A549 (cell line): Measurements from ENCODE around the gene CEP290. TPM values are rescaled to one million over a fixed set of nuclear protein-coding genes. Genes with fewer than 3 reads are reported as not detected.

Experiments used
- ATAC-seq, 2 experiments: fragments of 200-7000 bp in 1 of 2; fragments of >200 bp in 1 of 2; cut with Nextera tagmentation in 1 of 2; cut with Tn5 transposase in 1 of 2; 3 replicates each; pipeline versions ENCODE4 v1.8.0 to v1.9.1; 2018 to 2020; ENCODE audit warnings: mild to moderate bottlenecking in 1 of 2, moderate library complexity in 1 of 2
- CTCF ChIA-PET: fragments of 300-600 bp; sonication (Branson Sonifier 250); formaldehyde crosslinking; extraction: SDS; loops from one replicate; lab custom pipeline; 2021; ENCODE audit warnings: antibody characterized with exemption, inconsistent platforms; lab: Yijun Ruan, JAX
- POLR2A ChIA-PET: fragments of 350-600 bp; formaldehyde crosslinking; extraction: SDS; loops from one replicate; lab custom pipeline; 2021; ENCODE audit warnings: antibody characterized with exemption, inconsistent platforms; lab: Yijun Ruan, JAX
- DNase-seq, 2 experiments: peaks; one replicate each; pipeline versions ENCODE4 v3.0.0 to v3.0.0-alpha.2; 2011 to 2016; ENCODE audit warnings: low read depth in 1 of 2, low spot score in 1 of 2
- FAIRE-seq: peaks from 2 replicates; lab custom pipeline; 2011; peaks lifted over from hg19 to GRCh38; lab: Jason Lieb, UNC
- H3K27ac ChIP-seq, 2 experiments: fragments of >200 bp; sonication (Bioruptor Twin); formaldehyde crosslinking; 3 replicates each; pipeline ENCODE4 v1.5.1; 2016 to 2017
- H3K4me1 ChIP-seq: fragments of >200 bp; sonication (Bioruptor Twin); formaldehyde crosslinking; 3 replicates; pipeline ENCODE4 v1.6.1; 2016
- H3K4me2 ChIP-seq: fragments of >200 bp; sonication (Bioruptor Twin); formaldehyde crosslinking; 3 replicates; pipeline ENCODE4 v1.6.1; 2016
- H3K4me3 ChIP-seq: fragments of >200 bp; sonication (Bioruptor Twin); formaldehyde crosslinking; 3 replicates; pipeline ENCODE4 v1.5.1; 2016
- H3K9me3 ChIP-seq: fragments of >200 bp; sonication (Bioruptor Twin); formaldehyde crosslinking; 3 replicates; pipeline ENCODE4 v1.6.1; 2016
- BHLHE40 ChIP-seq: IDR thresholded peaks from 2 replicates; pipeline ENCODE4 v1.6.1; 2012; ENCODE audit warnings: low read depth, low read length, inconsistent platforms
- CBX8 ChIP-seq: fragments of 200-600 bp; sonication (generic); IDR thresholded peaks from 2 replicates; pipeline ENCODE4 v1.6.1; 2016
- CHD4 ChIP-seq: fragments of 200-600 bp; sonication (generic); IDR thresholded peaks from 2 replicates; pipeline ENCODE4 v1.6.1; 2016; ENCODE audit warnings: antibody characterized with exemption, mild to moderate bottlenecking, borderline replicate concordance
- EP300 ChIP-seq, 2 experiments: fragments of >200 bp; sonication (Bioruptor Twin); formaldehyde crosslinking; IDR thresholded peaks; 2 replicates in 1 of 2; 3 replicates in 1 of 2; pipeline ENCODE4 v1.6.1; 2016 to 2017
- FOSB ChIP-seq: fragments of 250-450 bp; sonication (Bioruptor Pico); IDR thresholded peaks from 2 replicates; pipeline ENCODE4 v1.5.0; 2020; ENCODE audit warnings: mild to moderate bottlenecking, moderate library complexity
- GATA3 ChIP-seq: IDR thresholded peaks from 2 replicates; pipeline ENCODE4 v1.6.1; 2012; ENCODE audit warnings: borderline replicate concordance
- HOXB5 ChIP-seq: fragments of 250-450 bp; sonication (Bioruptor Pico); IDR thresholded peaks from 2 replicates; pipeline ENCODE4 v1.5.0; 2020; ENCODE audit warnings: mild to moderate bottlenecking, moderate library complexity
- JUN ChIP-seq, 2 experiments: fragments of >200 bp; sonication (Bioruptor Twin); formaldehyde crosslinking; IDR thresholded peaks; 2 replicates in 1 of 2; 3 replicates in 1 of 2; pipeline ENCODE4 v1.6.1; 2016 to 2017
- KDM1A ChIP-seq: fragments of 200-600 bp; sonication (generic); IDR thresholded peaks from 2 replicates; pipeline ENCODE4 v1.6.1; 2016; ENCODE audit warnings: low read depth, mild to moderate bottlenecking
- MAFK ChIP-seq: fragments of 450-650 bp; IDR thresholded peaks from 2 replicates; pipeline ENCODE4 v1.6.1; 2014; ENCODE audit not compliant: partially characterized antibody
- MAZ ChIP-seq: fragments of 150-350 bp; IDR thresholded peaks from 2 replicates; pipeline ENCODE4 v1.6.1; 2014; ENCODE audit warnings: antibody characterized with exemption, low read depth, low read length, borderline replicate concordance
- NPAS2 ChIP-seq: fragments of 250-450 bp; sonication (Bioruptor Pico); IDR thresholded peaks from 2 replicates; pipeline ENCODE4 v1.8.0; 2022; ENCODE audit warnings: mild to moderate bottlenecking, moderate library complexity, borderline replicate concordance
- RAD21 ChIP-seq, 2 experiments: fragments of >200 bp in 1 of 2; sonication (Bioruptor Twin) in 1 of 2; formaldehyde crosslinking in 1 of 2; IDR thresholded peaks in 1 of 2; conservative IDR thresholded peaks in 1 of 2; 2 replicates in 1 of 2; 3 replicates in 1 of 2; pipeline ENCODE4 v1.6.1; 2012 to 2018; ENCODE audit warnings: inconsistent platforms in 1 of 2
- RARB ChIP-seq: fragments of 250-450 bp; sonication (Bioruptor Pico); IDR thresholded peaks from 2 replicates; pipeline ENCODE4 v1.8.0; 2021; ENCODE audit warnings: mild to moderate bottlenecking, moderate library complexity
- RFX5 ChIP-seq: fragments of 450-650 bp; IDR thresholded peaks from 2 replicates; pipeline ENCODE4 v1.7.1; 2014; ENCODE audit warnings: antibody characterized with exemption, mild to moderate bottlenecking, moderate library complexity
- RNF2 ChIP-seq: fragments of 200-600 bp; sonication (generic); IDR thresholded peaks from 2 replicates; pipeline ENCODE4 v1.6.1; 2016; ENCODE audit warnings: low read depth, mild to moderate bottlenecking, antibody characterized with exemption, moderate library complexity, borderline replicate concordance
- SMC3 ChIP-seq: fragments of >200 bp; sonication (Bioruptor Twin); formaldehyde crosslinking; IDR thresholded peaks from 3 replicates; pipeline ENCODE4 v1.6.1; 2018; ENCODE audit warnings: inconsistent platforms
- ZFP36 ChIP-seq: fragments of 450-650 bp; IDR thresholded peaks from 2 replicates; pipeline ENCODE4 v1.6.1; 2014; ENCODE audit warnings: borderline replicate concordance; ENCODE audit not compliant: partially characterized antibody
- ZNF302 ChIP-seq: fragments of 250-450 bp; sonication (Bioruptor Pico); IDR thresholded peaks from 2 replicates; pipeline ENCODE4 v1.9.0; 2021; ENCODE audit warnings: inconsistent platforms, mild to moderate bottlenecking, moderate library complexity
- ZSCAN20 ChIP-seq: fragments of 250-450 bp; sonication (Bioruptor Pico); IDR thresholded peaks from 2 replicates; pipeline ENCODE4 v1.8.0; 2022; ENCODE audit warnings: mild to moderate bottlenecking, moderate library complexity
- WGBS: methylation state at CpG from one replicate; pipeline ENCODE4 v1.1.6; 2017; ENCODE audit errors: missing lambda C conversion rate; 5-methylcytosine and 5-hydroxymethylcytosine counted together
- polyA plus RNA-seq, 4 experiments: library from polyadenylated mRNA; depleted of rRNA in 3 of 4; stranded (reverse); fragments of >200 nt; fragmentation: RNase III in 1 of 4; extraction: RNeasy Plus Mini Kit Qiagen cat#74134 plus additional on column Dnase treatment in 1 of 4; gene quantifications; 2 replicates in 3 of 4; 3 replicates in 1 of 4; pipeline ENCODE4 v1.2.3, GENCODE V29; 2011 to 2017
- TF ChIP-seq, protein P1 (sequence below): IDR thresholded peaks from 2 replicates; pipeline ENCODE4 v1.6.1; 2012
- TF ChIP-seq, protein P2 (sequence below): fragments of 450-650 bp; IDR thresholded peaks from 2 replicates; pipeline ENCODE4 v1.6.1; 2014; ENCODE audit warnings: antibody characterized with exemption
- TF ChIP-seq, protein P3 (sequence below): fragments of >200 bp; sonication (Bioruptor Twin); formaldehyde crosslinking; IDR thresholded peaks from 3 replicates; pipeline ENCODE4 v1.5.1; 2016

Gene CEP290
- polyA plus RNA-seq, 2 of the 4 experiments (the other 2 are of a cell fraction) = 6.7 to 23.1 TPM

DNA sequence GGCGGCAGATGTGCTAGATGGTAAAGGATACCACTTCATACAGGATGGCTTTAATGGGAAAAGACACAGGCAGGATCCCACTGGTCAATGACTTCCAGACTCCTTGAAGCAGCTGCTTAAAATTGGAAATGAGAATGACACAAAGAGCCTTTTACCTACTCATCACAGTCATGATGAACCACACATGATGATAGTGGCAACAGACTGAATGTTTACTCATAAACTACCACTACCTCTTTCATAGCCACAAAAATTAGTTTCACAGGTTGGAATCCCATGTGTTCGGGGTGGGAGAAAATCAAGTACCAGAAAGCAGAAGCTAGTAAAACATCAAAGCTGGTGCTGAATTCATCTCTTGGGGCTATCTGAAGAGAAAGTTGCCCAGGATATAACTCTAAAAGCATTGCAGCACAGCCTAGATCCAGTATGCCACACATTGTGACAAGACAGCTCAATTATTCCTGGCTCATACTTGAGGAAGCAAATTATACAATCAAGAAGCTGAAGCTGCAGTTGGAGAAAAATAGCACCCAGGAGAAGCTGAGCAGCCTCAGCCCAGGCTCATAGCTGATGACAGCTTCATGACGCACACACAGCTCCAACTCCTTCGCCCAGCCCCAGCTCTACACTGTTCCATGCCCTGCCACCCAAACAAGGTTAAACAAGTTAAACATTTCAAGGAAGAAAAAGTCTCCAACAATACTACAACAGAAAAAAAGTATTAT is 83.7 kb downstream of the CEP290 start:
- 93% methylated on average over 4 of the region's 4 CpGs for WGBS
- Histone ChIP-seq H3K27ac (no peak overlapping the region), H3K4me1 (no peaks in the 10 kb centered on the region), H3K4me2 (no peak overlapping the region), H3K4me3 (no peak overlapping the region)
- ChIA-PET POLR2A (no interaction called here), CTCF (interaction anchor here (1.4 kb wide), 1 partner anchor 14 kb away, joined by 3 read pairs; no protein-coding TSS in a partner anchor)
- FAIRE-seq (no peak), DNase-seq (no peak), ATAC-seq (peak in 1 of 2 experiments; percentile 45; a peak in 1 of 6 replicates)
- TF ChIP-seq, protein P1, sequence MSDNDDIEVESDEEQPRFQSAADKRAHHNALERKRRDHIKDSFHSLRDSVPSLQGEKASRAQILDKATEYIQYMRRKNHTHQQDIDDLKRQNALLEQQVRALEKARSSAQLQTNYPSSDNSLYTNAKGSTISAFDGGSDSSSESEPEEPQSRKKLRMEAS = no peak
- TF ChIP-seq RAD21 (conservative IDR thresholded peaks at IDR 0.05 in 1 of 2, IDR thresholded peaks at IDR 0.05 in 1 of 2) (no peak), GATA3 (no peak), CBX8 (no peak), BHLHE40 (no peak), ZFP36 (no peak), KDM1A (no peak), EP300 (IDR thresholded peaks at IDR 0.05) (no peak), CHD4 (no peak), JUN (IDR thresholded peaks at IDR 0.05) (no peak), ZNF302 (CRISPR knock-in tag) (no peak), NPAS2 (CRISPR knock-in tag) (no peak), ZSCAN20 (no peak), HOXB5 (CRISPR knock-in tag) (no peak), MAFK (no peak)
- TF ChIP-seq, all 56 proteins: peak for 0
- H3K9me3 ChIP-seq = no peaks in the 10 kb centered on the region

DNA sequence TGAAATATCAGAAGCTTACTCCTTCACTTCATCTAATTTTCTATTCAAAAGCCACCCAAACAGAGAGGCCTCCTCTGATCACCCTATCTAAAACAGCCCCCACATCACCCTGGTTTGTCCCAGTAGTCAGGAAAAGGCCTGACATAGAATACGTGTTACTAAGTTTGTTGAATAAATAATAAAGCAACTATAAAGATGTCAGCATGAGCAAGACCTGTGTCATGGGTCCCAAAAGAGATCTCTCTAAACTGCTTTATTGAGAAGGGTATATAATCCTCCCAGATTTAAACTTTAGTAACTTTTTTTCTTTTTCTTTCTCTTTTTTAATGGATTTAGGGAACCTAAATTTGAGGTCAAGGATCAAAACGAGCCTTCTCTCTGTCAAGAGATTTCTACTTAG is 85.3 kb downstream of the CEP290 start:
- H3K9me3 ChIP-seq = no peaks in the 10 kb centered on the region
- H3K4me2 ChIP-seq = no peak overlapping the region
- TF ChIP-seq, protein P1 = no peak
- no peak for TF ChIP-seq FOSB (CRISPR knock-in tag)
- TF ChIP-seq ZSCAN20 = no peak
- TF ChIP-seq MAZ = no peak
- no peak for TF ChIP-seq RNF2
- TF ChIP-seq RARB (CRISPR knock-in tag) = no peak
- 75% methylated on average over 2 of the region's 2 CpGs for WGBS
- no peak for DNase-seq
- ATAC-seq = no peak
- no peaks in the 10 kb centered on the region for H3K4me1 ChIP-seq
- H3K27ac ChIP-seq = no peak overlapping the region
- no peak overlapping the region for H3K4me3 ChIP-seq
- CTCF ChIA-PET = no interaction called here
- no peak for FAIRE-seq
- POLR2A ChIA-PET = no interaction called here

DNA sequence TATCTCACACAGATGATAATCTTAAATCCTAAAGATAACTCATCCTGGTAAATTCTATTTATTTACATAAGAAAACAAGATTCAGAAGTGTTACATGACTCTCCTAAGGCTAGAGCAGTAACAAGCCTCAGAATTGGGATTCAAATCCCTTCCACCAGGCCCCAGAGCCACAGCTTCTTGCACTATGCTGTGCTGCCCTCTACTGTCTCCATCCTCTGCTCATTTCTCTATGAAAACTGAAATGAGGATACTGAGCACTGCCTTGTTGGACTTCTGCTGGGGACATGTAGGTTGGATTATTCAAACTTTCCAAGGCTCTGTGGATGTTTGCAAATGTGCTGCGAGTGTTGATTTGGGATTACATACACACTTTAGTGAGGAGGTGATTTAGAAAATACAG is 89.2 kb downstream of the CEP290 start:
- WGBS = 56% methylated on average over 1 of the region's 1 CpG
- no peak for FAIRE-seq

More for the DNA sequence above, 89.2 kb downstream of the CEP290 start:
- ATAC-seq (peak; percentile 98), DNase-seq (peak in 1 of 2 experiments; percentile 71)
- Histone ChIP-seq H3K27ac (no peak overlapping the region), H3K9me3 (no peaks in the 10 kb centered on the region), H3K4me1 (no peaks in the 10 kb centered on the region), H3K4me2 (no peak overlapping the region), H3K4me3 (no peak overlapping the region)
- ChIA-PET CTCF (interaction anchor here (0.6 kb wide), 1 partner anchor 13 kb away, joined by 4 read pairs; no protein-coding TSS in a partner anchor), POLR2A (no interaction called here)
- TF ChIP-seq MAFK (no peak), RNF2 (no peak), RAD21 (conservative IDR thresholded peaks at IDR 0.05 in 1 of 2, IDR thresholded peaks at IDR 0.05 in 1 of 2) (peak; percentile 65 to 76), SMC3 (peak; percentile 34; the same call in 1 of the 3 replicates), FOSB (CRISPR knock-in tag) (0 out of 2 replicates have a peak, but pooled peaks have one; percentile 10), GATA3 (no peak), RFX5 (no peak), CHD4 (no peak)
- TF ChIP-seq, protein P2, sequence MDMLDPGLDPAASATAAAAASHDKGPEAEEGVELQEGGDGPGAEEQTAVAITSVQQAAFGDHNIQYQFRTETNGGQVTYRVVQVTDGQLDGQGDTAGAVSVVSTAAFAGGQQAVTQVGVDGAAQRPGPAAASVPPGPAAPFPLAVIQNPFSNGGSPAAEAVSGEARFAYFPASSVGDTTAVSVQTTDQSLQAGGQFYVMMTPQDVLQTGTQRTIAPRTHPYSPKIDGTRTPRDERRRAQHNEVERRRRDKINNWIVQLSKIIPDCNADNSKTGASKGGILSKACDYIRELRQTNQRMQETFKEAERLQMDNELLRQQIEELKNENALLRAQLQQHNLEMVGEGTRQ = no peak
- TF ChIP-seq, protein P3, sequence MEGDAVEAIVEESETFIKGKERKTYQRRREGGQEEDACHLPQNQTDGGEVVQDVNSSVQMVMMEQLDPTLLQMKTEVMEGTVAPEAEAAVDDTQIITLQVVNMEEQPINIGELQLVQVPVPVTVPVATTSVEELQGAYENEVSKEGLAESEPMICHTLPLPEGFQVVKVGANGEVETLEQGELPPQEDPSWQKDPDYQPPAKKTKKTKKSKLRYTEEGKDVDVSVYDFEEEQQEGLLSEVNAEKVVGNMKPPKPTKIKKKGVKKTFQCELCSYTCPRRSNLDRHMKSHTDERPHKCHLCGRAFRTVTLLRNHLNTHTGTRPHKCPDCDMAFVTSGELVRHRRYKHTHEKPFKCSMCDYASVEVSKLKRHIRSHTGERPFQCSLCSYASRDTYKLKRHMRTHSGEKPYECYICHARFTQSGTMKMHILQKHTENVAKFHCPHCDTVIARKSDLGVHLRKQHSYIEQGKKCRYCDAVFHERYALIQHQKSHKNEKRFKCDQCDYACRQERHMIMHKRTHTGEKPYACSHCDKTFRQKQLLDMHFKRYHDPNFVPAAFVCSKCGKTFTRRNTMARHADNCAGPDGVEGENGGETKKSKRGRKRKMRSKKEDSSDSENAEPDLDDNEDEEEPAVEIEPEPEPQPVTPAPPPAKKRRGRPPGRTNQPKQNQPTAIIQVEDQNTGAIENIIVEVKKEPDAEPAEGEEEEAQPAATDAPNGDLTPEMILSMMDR = peak; percentile 69
